ENCODE measurements around the gene PRR33.
"Not testable (repeated sequence)": the region's sequence is repeated elsewhere in the genome, so short reads cannot be mapped to it uniquely, and the experiment has no call there.

Gene PRR33

GRCh38 chr11:1888811-1889210 lies 2.9 kb downstream of the PRR33 start:
- DNase-seq: no peak

DNA sequence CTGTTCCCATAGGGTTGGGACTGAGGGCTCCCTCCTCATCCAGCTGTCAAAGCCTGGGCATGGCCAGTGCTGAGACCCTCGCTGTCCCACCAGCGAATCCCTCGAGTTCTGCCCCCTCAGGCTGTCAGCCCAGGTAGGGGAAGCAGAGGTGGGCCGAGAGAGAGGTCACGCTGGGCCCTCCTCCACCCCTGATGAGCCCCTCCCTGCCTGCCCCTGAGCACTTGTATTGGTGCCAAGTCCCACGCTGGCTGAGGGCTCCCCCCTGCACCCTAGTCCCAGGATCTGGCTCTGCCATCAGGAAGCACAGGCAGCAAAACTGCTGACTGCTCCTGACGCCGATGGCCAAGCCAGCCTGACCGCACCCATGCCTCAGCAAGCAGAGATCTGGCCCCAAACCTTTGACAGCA lies 3.3 kb downstream of the PRR33 start:
- DNase-seq: no peak

DNA sequence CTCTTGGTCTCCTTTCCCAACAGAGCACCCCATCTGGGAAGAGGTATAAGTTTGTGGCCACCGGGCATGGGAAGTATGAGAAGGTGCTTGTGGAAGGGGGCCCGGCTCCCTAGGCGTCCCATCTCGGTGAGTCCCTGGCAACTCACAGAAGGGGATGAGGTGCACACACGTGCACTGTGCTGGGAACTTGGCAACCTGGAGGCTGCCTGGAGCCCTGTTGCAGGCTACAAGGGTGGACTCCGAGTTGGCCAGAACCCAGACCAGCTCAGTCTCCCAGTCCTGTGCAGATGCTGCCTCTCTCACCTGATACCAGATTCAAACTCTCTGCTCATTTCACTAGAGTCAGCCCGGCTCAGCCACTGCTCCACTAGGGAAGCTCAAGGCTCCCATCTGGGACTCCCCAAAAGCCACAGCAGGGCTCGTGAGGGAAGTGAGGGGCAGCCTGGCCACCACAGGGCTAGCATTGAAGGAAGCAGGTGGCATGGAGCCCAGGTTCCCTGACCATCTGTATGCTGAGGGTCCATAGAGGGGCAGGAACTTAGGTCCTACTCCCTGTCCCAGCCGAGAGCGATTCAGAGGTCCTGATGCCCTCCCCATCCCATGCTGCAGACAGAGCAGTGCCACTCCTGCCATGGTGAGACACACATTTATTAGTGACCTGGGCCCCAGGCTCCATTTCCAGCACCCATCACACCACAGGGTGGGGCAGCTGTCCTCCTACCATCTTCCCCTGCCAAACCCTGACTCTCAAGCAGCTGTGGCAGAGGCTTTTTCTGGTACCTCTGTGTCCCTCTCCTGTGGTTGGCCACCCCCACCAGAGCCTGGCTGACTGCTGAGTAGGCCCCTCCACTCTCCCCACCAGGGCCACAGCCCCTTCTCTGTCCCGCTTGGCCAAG lies 4.0 kb downstream of the PRR33 start:
- no peak for DNase-seq

GRCh38 chr11:1886551-1886950 lies 5.1 kb downstream of the PRR33 start:
- not testable (repeated sequence) for DNase-seq

GRCh38 chr11:1884303-1884700 lies 7.4 kb downstream of the PRR33 start:
- DNase-seq: no peak

- no peak for DNase-seq
Observed at GRCh38 chr11:1883346-1884302, 8.1 kb downstream of the PRR33 start.

DNA sequence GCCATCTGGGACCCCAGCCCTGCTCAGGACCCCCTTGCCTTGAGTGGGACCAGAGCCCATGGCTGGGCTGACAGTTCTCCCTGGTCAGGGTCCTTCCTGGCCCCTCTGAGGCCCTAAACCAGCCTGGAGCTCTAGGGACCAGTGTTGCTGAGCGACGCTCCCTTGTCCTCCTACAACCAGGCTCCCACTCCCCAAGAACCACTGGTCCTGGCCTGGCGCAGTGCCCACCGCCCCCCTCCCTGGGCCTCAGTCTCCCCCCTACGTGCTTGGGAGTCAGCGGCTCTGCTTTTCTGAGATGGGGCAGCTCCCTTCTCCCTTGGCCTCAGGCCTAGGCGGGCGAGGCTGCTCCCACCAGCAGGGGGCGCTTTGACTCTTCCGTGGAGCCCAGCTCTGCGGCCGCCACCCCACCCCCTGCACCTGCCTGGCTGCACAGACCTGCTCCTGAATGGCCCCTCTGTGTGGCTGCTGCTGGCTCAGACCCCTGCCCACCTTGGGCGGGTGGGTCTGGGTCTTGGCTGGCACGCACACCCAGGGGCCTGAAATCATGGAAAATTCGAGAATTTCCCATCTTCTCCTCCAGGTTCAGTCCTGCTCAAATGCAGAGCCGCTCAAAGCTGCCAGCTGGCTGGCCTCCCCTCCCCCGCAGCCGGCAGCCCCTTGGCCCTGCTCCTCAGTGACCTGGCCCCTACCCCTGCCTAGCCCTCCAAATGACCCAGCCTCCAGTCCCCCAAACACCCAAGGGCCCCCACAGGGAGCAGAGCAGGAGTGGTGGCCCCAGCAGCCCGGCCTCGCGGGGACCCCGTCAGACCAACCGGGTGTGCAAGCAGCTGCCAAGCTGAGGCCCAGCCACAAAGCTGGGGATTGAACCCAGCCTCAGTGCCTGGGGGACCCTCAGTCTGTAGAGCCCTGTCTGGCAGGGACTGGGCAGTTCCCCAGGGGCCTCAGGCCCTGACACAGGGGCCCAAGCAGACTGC lies 9.1 kb downstream of the PRR33 start:
- peak; percentile 74 for DNase-seq

- peak; percentile 10 for DNase-seq
Observed at GRCh38 chr11:1881442-1882264, 10.0 kb downstream of the PRR33 start.

DNA sequence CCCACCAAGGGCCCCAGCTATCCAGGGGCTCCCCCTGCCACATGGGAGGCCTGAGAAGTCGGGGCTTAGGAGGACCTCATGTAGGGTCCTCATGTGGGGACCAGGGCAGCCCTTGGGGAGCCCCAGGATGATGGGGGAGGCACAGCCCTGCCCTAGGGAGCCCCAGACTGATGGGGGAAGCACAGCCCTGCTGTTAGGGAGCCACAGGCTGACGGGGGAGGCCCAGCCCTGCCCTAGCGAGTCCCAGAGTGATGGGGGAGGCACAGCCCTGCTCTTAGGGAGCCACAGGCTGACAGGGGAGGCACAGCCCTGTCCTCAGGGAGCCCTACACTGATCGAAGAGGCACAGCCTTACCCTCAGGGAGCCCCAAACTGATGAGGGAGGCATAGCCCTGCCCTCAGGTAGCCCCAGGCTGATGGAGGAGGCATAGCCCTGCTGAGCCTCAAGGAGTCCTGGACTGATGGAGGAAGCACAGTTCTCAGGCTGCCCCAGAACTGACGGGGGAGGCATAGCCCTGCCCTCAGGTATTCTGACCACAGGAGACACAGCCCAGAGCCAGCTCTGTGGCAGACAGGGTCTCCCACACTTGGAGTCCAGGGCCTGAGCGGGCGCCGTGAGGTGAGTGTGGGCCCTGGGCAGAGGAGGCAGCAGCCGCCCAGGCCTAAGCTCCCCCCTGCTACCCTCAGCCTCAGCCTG lies 10.8 kb downstream of the PRR33 start:
- DNase-seq: peak; percentile 7

GRCh38 chr11:1879941-1880720 lies 11.6 kb downstream of the PRR33 start:
- DNase-seq: peak; percentile 53

DNA sequence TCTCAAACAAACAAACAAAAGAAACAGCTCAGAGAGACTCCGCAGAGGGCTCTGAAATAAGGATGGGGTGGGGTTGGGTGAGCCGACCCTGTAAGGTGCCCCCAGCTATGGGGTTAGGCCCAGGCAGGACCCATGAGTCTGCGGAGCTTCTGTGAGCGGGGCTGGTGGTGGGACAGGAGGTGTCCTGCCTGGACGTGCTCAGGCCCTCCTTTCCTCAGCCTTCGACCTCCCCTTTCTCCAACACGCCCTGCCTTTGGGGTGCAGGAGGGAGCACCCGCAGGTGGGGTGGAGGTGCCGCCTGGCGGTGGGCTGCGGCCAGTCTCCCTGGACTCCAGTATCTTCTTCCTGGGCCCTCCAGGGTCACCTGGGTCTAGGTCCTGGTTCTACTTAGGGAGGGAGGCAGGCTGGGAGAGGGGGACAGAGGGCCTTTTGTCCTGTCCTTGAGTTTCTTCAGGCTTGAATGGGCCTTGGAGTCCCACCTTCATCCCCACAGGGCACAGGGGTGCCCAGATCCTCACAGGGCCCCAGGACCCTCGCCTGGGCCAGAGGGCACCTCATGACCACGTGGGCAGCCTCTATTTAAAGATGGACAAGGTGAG lies 12.3 kb downstream of the PRR33 start:
- no peak for DNase-seq

DNA sequence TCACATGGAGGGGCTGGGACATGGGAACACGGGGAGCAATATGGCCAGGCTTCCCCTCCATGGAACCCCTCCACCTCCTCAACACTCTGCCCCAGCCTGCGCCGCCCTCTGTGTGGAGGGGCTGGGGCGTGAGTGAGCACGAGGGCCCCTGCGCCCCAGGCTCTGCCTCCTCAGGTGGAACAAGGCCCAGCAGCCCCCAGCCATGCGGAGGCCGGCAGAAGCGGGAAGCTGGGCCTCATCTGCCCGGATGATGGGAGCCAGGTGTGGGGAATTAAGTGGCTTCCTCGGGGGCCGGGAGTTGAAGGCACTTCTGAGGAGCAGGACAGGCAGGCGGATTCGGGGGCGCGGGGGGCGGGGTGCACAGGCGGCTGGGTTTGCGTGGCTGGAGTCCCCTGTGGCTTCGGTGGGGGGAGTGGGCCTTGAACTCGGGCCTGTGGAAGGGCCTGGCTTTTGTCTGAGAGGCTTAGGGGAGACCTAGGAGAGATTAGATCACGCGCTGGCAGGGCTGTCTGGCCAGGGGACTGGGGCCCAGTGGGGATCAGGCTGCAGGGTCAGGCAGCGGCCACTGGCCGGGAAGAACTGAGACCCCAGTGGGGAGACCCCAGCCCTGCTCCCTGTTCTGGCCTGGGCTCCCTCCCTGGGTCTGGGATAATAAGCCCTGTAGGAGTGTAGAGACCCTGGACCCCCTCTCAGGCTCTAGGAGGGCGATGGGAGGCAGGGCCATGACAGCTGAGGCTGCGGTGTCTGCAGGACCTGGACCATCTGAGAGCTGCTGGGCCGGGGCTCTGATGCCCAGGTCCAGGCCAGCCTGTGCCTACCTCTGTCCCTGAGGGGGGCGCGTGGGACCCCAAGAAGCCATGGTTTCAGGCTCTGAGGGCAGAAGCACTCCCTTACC lies 13.3 kb downstream of the PRR33 start:
- DNase-seq: no peak

- peak; percentile 54 for DNase-seq
Observed at GRCh38 chr11:1877211-1878136, 14.2 kb downstream of the PRR33 start.

- peak; percentile 54 for DNase-seq
Observed at GRCh38 chr11:1876361-1877063, 15.2 kb downstream of the PRR33 start.

GRCh38 chr11:1875851-1876301 lies 15.8 kb downstream of the PRR33 start:
- DNase-seq: not testable (repeated sequence)
